NCI-H524 (cell line): Measurements from ENCODE around the gene TEDC2.
"Not testable (repeated sequence)": the region's sequence is repeated elsewhere in the genome, so short reads cannot be mapped to it uniquely, and the experiment has no call there.

Source experiments
- DNase-seq, 2 experiments: peaks; one replicate each; lab custom pipeline; 2025; lab: John Stamatoyannopoulos, UW

The TEDC2 gene

DNA sequence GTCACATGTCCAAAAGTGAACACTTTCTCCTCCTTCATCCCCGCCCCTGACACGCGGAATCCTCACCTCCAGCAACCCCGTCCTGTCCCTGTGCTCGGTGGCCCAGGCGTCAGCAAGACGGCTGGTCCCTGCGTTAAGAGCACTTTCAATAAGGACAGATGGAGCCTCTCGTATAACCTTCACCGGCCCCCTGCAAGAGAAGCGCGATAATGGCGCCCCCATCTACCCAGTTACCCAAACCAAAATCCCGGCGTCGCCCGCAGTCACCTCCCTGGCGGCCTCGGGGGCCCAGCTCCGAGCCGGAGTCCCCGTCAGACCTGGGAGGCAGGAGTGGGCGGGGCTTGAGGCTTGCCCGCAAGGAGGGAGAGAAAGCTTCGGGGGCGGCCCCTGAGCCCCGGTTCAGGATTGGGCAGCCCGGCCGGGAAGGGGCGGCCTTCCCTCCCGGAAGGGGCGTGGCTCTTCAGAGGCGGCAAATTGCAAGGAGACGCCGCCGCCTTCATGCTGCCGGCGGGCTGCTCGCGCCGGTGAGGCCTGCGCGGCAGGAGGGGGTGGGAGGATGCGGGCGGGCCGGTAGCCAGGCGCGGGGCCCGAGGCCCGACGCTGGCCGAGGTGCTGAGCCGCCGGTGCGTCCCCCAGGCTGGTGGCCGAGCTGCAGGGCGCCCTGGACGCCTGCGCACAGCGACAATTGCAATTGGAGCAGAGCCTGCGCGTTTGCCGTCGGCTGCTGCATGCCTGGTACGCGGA is at the start of gene TEDC2:
TEDC2 (plus strand) TSS at position 463 of the 744 bp plus-strand sequence; CDS start at position 499, 36 bp downstream.
- peak; percentile 96 to 98 for DNase-seq

DNA sequence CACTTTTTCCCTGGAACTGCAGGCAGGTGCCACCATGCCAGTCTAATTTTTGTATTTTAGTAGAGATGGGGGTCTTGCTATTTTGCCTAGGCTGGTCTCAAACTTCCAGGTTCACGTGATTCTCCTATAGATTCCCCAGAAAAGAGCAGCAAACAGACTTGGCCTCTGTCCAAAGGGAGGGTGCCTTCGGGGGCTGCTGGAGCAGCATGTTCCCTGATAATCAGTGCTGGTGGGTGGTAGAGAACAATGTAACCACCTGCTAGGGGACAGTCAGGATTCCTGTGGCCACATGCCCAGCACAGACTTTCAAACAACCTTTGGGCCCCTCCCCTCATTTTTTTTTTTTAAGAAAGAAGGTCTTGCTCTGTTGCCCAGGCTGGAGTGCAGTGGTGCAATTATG is 44.8 kb upstream of the TEDC2 start:
- no peak for DNase-seq

GRCh38 chr16:2420035-2420434 is 39.9 kb upstream of the TEDC2 start:
- no peak for DNase-seq

DNA sequence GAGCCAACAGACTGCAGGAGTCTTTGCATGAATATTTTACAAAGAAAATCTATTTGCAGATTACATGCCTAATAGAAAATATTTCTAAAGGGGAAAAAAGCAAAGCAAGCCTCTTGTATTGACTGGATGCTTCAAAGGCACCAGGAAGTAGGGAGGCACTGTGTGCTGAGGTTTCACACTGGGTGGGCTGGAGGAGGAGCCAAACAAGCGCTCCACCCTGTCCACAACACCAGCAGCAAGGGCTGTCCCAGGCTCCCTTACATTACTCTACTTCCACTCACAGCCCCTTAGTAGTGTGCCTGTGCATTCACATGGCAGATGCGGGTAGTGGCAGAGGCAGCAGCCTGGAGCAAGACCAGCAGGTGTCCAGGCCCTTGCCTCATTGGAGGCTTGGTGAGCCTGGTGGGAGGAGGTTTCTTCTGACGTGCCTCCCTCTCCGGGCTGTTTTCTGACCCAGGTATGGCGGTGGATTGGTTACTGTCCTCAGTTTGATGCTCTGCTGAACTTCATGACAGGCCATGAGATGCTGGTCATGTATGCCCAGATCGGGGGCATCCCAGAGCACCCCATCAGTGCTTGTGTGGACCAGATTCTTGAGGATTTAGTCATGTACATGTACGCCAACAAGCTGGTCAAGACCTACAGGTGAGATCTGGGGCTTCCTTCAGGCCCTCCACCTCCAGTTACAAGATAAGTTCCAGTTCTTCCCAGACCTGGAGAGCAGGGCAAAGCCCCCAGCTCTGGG is 37.6 kb upstream of the TEDC2 start:
- peak in 1 of 2 experiments; percentile 33 for DNase-seq

- DNase-seq: no peak
Measured at GRCh38 chr16:2424061-2425007, 35.6 kb upstream of the TEDC2 start.

DNA sequence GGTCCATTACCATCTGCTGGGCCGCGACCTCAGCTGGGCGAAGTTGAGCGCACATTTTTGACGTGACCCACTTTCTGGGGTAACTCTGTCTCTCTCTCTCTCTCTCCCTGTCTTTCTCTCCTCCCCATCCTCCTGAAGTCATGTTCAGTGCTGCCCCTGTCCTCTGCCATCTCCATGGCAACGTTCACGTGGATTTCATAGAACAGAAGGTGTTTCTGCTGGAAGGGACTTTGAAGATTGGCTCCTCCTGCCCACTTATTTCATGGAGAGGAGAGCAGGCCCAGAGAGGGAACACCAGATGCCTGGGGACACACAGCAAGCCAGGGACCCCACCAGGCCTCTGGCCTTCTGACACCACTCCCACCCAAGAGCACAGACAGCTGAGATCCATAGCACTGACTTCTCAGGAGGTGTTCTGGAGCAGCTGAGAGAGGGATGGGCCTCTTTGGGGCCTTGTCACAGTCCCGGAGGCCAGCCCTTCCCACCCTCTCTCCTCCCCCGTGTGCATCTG is 34.8 kb upstream of the TEDC2 start:
- DNase-seq: peak in 1 of 2 experiments; percentile 51

DNA sequence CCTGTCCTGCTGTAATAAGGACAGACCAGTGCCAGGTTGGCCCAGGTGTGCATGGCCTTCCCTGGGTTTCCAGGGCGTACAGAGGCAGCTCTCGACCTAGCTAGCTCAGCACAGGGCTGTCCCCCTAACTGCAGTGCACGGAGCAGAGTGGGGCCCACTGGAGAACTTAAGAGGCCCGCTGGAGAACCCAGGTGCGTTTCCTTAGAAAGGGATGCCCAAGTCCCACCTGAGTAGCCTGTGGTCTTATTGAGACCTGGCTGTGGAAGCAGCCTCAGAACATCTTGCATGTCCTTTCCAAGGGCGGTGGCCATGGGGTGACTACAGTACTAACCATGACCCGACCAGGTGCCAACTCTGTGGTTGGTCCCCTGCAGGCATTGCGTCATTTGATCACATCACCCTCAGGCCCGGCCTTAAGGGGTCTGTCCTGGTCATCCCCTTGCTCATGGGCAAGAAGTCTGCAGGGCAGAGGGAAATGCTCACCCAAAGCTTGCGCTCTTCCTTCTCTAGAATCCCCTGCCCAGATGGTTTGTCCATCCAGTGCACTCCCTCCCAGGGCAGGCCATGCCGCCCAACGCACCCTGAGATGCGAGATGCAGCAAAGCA is 34.0 kb upstream of the TEDC2 start:
- DNase-seq: no peak

DNA sequence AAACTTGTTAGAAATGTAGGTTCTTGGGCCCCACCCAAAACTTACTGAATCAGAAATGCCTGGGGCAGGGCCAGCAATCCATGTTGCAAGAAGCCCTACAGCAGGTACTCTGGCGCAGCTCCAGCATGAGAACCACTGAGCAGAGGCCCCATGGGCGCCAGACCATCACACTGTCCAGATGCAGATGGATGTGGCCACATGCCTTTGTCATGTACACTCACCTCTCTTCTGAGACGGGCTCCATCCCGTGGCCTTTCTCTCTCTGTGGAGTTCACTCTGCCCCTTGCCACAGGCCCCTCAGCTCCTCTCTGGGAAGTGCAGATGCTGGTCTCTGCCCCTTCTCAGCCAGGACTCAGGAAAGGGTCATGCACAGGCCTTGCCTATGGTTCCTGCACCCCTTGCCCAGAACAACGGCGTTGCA is 33.0 kb upstream of the TEDC2 start:
- no peak for DNase-seq

- no peak for DNase-seq
Measured at GRCh38 chr16:2427526-2427925, 32.4 kb upstream of the TEDC2 start.

GRCh38 chr16:2428051-2428783 is 31.7 kb upstream of the TEDC2 start:
- DNase-seq: peak; percentile 39 to 71

- DNase-seq: no peak
Measured at GRCh38 chr16:2428784-2429033, 31.2 kb upstream of the TEDC2 start.

DNA sequence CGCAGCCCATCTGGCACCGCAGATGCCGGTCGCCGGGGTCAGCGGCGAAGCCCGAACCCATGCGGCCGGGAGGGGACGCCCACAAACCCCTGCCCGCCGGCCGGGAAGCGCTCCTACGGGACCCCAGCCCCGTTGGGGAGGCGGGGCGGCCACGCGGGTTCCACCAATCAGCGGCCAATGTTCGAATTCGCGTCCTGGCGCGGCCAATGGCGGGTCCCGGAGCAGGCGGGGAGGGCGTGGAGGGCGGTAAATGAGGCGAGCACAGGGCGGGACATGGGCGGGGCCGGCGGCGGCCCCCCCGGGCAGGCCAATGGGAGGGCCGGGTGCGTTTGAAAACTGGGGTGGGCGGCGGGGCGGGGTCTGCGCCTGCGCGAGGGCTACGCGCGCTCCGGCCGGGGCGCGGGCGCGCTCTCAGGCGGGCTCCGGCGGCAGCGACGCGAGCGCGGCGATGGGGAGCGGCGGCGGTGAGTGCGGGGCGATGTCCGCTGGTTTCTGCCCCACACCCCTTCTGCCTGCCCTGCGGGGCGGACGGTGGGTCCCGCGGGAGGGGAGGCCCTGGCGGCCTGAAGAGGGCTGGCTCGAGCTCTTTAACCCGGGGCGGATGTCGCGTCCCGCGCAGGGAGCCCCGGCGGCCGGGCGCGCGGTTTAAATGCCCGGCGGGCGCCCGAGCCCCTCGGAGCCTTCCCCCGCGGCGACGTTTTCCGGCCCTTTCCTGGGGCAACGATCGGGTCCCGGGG is 30.7 kb upstream of the TEDC2 start, which contains the start of gene CCNF:
CCNF (plus strand) TSS at position 414 of the 737 bp plus-strand sequence; CDS start at position 449, 35 bp downstream.
- peak; percentile 97 to 98 for DNase-seq

DNA sequence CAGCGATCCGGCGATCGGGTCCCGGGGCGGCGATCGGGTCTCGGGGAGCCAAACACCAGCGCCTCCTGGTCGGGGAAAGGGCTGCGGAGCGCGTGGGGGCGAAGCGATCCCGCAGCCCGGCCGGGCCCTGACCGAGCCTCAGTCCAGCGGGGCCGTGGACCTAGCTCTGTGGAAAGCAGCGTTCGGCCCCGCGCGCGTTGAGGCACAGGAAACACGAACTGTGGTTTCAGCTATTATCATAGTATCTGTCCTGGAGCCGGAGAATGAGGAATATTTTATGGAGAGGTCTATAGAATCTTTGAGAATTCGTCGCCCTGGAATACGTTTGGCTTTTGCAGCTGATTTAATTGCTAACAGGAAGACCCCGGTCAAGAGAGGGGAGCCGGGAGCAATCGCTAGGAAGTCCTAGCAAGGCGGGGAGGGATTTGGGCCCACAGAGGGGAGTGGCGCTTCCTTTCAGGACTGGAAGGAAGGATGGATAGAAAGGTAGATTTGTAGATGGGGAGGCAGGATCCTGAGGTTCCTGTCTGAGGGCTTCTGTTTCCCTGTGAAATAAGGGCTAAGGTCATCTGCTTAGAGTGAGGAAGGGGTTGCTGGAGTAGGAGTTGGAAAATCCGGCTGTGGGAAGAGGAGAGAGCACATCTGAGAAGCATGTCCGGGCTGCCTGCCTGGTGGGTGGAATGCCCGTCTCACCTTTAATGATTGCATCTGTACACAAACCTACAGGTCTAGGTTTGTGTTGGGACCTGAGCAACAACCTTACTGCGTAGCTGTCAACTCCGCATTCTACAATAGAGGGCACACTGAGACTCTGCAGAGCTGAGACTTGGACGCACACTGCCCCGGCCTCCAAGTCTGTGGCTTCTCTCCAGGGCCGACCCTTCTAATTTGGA is 29.9 kb upstream of the TEDC2 start:
- DNase-seq: peak in 1 of 2 experiments; percentile 42

DNA sequence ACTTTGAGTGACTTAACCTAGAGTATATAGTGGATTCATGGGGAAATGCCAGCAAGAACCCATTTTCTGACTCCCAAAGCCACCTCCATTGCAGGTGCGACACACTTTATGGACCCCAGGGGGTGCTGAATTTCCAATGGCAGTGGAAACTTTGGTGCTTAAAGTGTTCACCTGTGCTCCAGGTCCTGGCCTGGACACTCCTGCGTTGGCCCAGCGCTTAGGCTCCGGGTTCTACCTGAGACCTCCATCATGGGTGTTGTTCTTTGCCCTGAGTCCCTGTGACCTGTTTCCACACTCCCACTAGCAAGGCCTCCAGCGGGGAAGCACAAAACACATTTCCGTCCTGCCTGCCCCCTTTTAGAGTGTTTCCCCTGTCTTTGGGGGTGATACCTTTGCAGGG is 27.6 kb upstream of the TEDC2 start:
- no peak for DNase-seq

- DNase-seq: no peak
Measured at GRCh38 chr16:2432801-2433505, 27.0 kb upstream of the TEDC2 start.

DNA sequence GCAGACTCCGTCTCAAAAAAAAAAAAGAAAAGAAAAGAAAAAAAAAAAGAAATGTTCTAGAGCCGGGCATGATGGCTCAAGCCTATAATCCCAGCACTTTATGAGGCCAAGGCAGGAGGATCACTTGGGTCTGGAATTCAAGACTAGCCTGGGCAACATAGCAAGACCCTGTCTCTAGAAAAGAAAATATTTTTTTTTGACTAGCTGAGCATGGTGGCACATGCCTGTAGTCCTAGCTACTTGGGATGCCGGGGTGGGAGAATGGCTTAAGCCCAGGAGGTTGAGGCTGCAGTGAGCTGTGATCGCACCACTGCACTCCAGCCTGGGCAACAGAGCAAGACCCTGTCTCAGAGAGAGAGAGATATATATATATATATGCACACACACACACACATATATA is 24.7 kb upstream of the TEDC2 start:
- DNase-seq: not testable (repeated sequence)

DNA sequence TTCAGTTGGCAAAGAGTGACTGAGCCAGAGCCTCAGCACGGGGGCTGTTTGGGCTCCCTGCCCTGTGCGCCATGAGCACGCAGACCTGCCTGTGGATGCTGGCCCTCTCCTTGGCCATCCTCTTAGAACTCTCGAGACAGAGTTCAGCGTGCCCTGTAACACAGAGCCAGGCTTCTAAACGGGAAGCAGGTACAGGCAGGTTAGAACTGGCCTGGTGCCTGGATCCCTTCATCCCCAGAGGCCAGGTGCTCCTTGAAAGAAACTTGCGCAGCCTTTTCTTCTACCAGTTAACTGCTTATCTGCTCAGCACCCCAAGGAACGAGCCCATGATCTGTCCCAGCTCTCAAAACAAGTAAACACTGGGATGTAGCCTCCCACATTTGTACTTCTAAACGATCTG is 23.8 kb upstream of the TEDC2 start:
- DNase-seq: no peak

GRCh38 chr16:2437032-2437790 is 22.7 kb upstream of the TEDC2 start:
- no peak for DNase-seq
